Hepatocyte (in vitro differentiated cells): Measurements from ENCODE around the gene ZNF385B.

Experiments
- CTCF ChIP-seq: fragments of 200-600 bp; sonication (generic); IDR thresholded peaks from 2 replicates; pipeline ENCODE4 v1.5.1; 2016; ENCODE audit warnings: antibody characterized with exemption, mild to moderate bottlenecking; ENCODE audit not compliant: poor library complexity
- EZH2phosphoT487 ChIP-seq: fragments of 200-600 bp; sonication (generic); IDR thresholded peaks from one replicate; pipeline ENCODE4 v1.6.1; 2018; ENCODE audit warnings: antibody characterized with exemption, mild to moderate bottlenecking, low read depth, moderate library complexity; ENCODE audit not compliant: unreplicated experiment, severe bottlenecking

GRCh38 chr2:179859523-179859922 lies 1.9 kb downstream of the ZNF385B start:
- TF ChIP-seq CTCF (no peak), EZH2phosphoT487 (no peak)
